T-helper 17 cell (primary cell): ENCODE results near the gene PTX4. TPM values are rescaled to one million over a fixed set of nuclear protein-coding genes. Genes with fewer than 3 reads are reported as not detected.
"Not testable (repeated sequence)": the region's sequence is repeated elsewhere in the genome, so short reads cannot be mapped to it uniquely, and the experiment has no call there.

ENCODE experiments used
- ATAC-seq: fragments of 150-1000 bp; cut with Tn5 transposase; 2 replicates; pipeline ENCODE4 v1.10.0; 2021; ENCODE audit warnings: mild to moderate bottlenecking, moderate library complexity
- DNase-seq, 3 donors: peaks; one replicate each; pipeline versions ENCODE4 v3.0.0 to v3.0.0-alpha.2; 2020 to 2021
- H3K9me3 ChIP-seq: one replicate; pipeline ENCODE4 v1.7.0; 2013; ENCODE audit warnings: low read length, mild to moderate bottlenecking; ENCODE audit not compliant: control insufficient read depth, poor library complexity, severe bottlenecking
- H3K27ac Mint-ChIP-seq: one replicate; pipeline ENCODE4 v1.8.0; 2022; ENCODE audit warnings: mild to moderate bottlenecking, moderate library complexity, mixed read lengths
- H3K27me3 Mint-ChIP-seq: one replicate; pipeline ENCODE4 v1.8.0; 2022; ENCODE audit warnings: mixed read lengths
- H3K36me3 Mint-ChIP-seq: one replicate; pipeline ENCODE4 v1.8.0; 2022; ENCODE audit warnings: low read depth, mixed read lengths
- H3K4me1 Mint-ChIP-seq: one replicate; pipeline ENCODE4 v1.8.0; 2022; ENCODE audit warnings: mild to moderate bottlenecking, mixed read lengths
- H3K4me3 Mint-ChIP-seq: one replicate; pipeline ENCODE4 v1.8.0; 2022; ENCODE audit warnings: mild to moderate bottlenecking, moderate library complexity, mixed read lengths
- total RNA-seq, 4 donors: library from RNA in 2 of 4; stranded (reverse) in 2 of 4; gene quantifications; one replicate each; pipeline ENCODE4 v1.2.3 and lab custom pipeline; 2022 to 2026

Gene PTX4
- total RNA-seq, 2 donors from 2014 or later, result not detected

- Mint-ChIP-seq H3K27ac (peak within 1 kb of the TSS; percentile 78), H3K4me3 (peak within 1 kb of the TSS; percentile 78), H3K4me1 (peaks cover 19% of the 10 kb centered on the region), H3K36me3 (no peaks in the 10 kb centered on the region), H3K27me3 (no peaks in the 10 kb centered on the region)
- DNase-seq (peak; percentile 80 to 82 (median 81)), ATAC-seq (peak; percentile 93)
- no peaks in the 10 kb centered on the region for H3K9me3 ChIP-seq
These were observed 13.8 kb downstream of the PTX4 start, which contains the start of gene CLCN7 for GRCh38 chr16:1474796-1475551. Gene CLCN7, minus strand, starts transcription at chr16:1475028. Its CDS starts 54 bp downstream, at chr16:1474974.

DNA sequence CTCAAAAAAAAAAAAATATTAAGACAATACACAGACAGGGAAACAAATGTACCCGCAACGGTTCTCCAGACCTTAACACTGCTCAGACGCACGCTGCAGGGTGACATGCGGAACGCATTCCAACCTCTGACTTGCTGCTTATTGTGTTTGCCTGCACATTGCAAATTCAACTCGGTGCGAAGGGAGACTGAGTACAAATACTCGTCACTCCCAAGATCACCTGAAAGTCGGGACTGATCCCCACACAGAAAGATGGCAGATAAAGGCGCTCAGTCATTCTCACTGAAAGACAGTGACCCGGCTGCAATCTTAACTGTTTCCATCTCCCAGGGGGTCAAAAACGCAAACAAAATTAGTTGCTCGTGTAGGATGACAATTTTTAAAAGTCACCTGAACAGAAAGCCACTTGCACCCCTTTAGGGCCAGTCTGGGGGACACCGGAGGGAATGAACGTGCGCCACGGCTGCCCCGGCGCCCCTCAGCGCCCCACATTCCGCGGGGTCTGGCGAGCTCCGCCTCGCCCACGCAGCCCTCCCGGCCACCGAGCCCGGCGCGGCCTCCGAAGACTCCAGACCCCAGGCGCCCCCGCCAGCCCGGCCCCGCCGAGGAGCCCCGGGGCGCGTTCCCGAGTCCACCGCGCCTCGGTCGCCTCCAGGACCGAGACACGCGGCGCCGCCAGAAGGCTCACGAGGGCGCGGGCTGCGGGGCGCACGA is 14.5 kb downstream of the PTX4 start:
- DNase-seq (no peak), ATAC-seq (no peak)
- H3K36me3 Mint-ChIP-seq, result no peaks in the 10 kb centered on the region
- H3K4me1 Mint-ChIP-seq, result peaks cover 25% of the 10 kb centered on the region
- H3K9me3 ChIP-seq, result no peaks in the 10 kb centered on the region
- H3K27ac Mint-ChIP-seq, result peak overlapping the region; percentile 70
- H3K27me3 Mint-ChIP-seq, result no peaks in the 10 kb centered on the region
- peak overlapping the region; percentile 78 for H3K4me3 Mint-ChIP-seq

GRCh38 chr16:1472974-1473373 is 15.8 kb downstream of the PTX4 start:
- no peaks in the 10 kb centered on the region for H3K9me3 ChIP-seq
- H3K4me3 Mint-ChIP-seq, result peak overlapping the region; percentile 74
- no peaks in the 10 kb centered on the region for H3K36me3 Mint-ChIP-seq
- ATAC-seq (no peak), DNase-seq (no peak)
- no peaks in the 10 kb centered on the region for H3K27me3 Mint-ChIP-seq
- H3K27ac Mint-ChIP-seq, result peak overlapping the region; percentile 70
- H3K4me1 Mint-ChIP-seq, result peaks cover 25% of the 10 kb centered on the region

- Mint-ChIP-seq H3K27me3 (no peaks in the 10 kb centered on the region), H3K4me1 (peaks cover 28% of the 10 kb centered on the region), H3K27ac (peak overlapping the region; percentile 34), H3K36me3 (no peaks in the 10 kb centered on the region), H3K4me3 (no peak overlapping the region)
- ATAC-seq (no peak), DNase-seq (no peak)
- H3K9me3 ChIP-seq, result no peaks in the 10 kb centered on the region
These were observed 17.1 kb downstream of the PTX4 start for GRCh38 chr16:1471569-1472194.

GRCh38 chr16:1470481-1471251 is 18.1 kb downstream of the PTX4 start:
- Mint-ChIP-seq H3K4me3 (no peak overlapping the region), H3K4me1 (peaks cover 25% of the 10 kb centered on the region), H3K27ac (peak overlapping the region; percentile 24), H3K27me3 (no peaks in the 10 kb centered on the region), H3K36me3 (no peaks in the 10 kb centered on the region)
- H3K9me3 ChIP-seq, result no peaks in the 10 kb centered on the region
- DNase-seq, result no peak
- ATAC-seq, result no peak

GRCh38 chr16:1469693-1470201 is 19.0 kb downstream of the PTX4 start:
- no peaks in the 10 kb centered on the region for H3K36me3 Mint-ChIP-seq
- ATAC-seq (no peak), DNase-seq (no peak)
- H3K9me3 ChIP-seq, result no peaks in the 10 kb centered on the region
- H3K4me1 Mint-ChIP-seq, result peaks cover 25% of the 10 kb centered on the region
- no peaks in the 10 kb centered on the region for H3K27me3 Mint-ChIP-seq
- H3K27ac Mint-ChIP-seq, result peak overlapping the region; percentile 24
- no peak overlapping the region for H3K4me3 Mint-ChIP-seq

DNA sequence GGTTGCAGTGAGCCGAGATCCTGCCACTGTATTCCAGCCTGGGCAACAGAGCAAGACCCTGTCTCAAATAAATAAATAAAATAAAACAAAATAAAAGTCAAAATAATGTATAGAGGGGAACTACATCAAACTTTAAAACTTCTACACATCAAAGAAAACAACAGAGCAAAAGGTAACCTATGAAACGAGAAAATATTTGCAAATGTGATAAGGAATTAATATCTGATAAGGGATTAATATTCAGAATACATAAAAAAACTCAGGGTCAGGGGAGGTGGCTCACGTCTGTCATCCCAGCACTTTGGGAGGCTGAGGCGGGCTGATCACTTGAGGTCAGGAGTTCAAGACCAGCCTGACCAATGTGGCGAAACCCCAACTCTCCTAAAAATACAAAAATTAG is 19.6 kb downstream of the PTX4 start:
- H3K4me3 Mint-ChIP-seq, H3K27ac Mint-ChIP-seq, H3K27me3 Mint-ChIP-seq, H3K9me3 ChIP-seq, ATAC-seq, DNase-seq, H3K36me3 Mint-ChIP-seq: not testable (repeated sequence)
- peaks cover 26% of the 10 kb centered on the region for H3K4me1 Mint-ChIP-seq

GRCh38 chr16:1468426-1468810 is 20.3 kb downstream of the PTX4 start:
- H3K27me3 Mint-ChIP-seq, result no peaks in the 10 kb centered on the region
- no peaks in the 10 kb centered on the region for H3K9me3 ChIP-seq
- no peaks in the 10 kb centered on the region for H3K36me3 Mint-ChIP-seq
- H3K4me1 Mint-ChIP-seq, result peaks cover 25% of the 10 kb centered on the region
- ATAC-seq, result no peak
- H3K27ac Mint-ChIP-seq, result no peak overlapping the region
- DNase-seq, result no peak
- H3K4me3 Mint-ChIP-seq, result no peak overlapping the region

GRCh38 chr16:1466968-1467521 is 21.7 kb downstream of the PTX4 start:
- no peak for DNase-seq
- H3K4me1 Mint-ChIP-seq, result peaks cover 23% of the 10 kb centered on the region
- H3K36me3 Mint-ChIP-seq, result no peaks in the 10 kb centered on the region
- H3K4me3 Mint-ChIP-seq, result no peak overlapping the region
- H3K27me3 Mint-ChIP-seq, result no peaks in the 10 kb centered on the region
- H3K27ac Mint-ChIP-seq, result peak overlapping the region; percentile 70
- no peak for ATAC-seq
- no peaks in the 10 kb centered on the region for H3K9me3 ChIP-seq

GRCh38 chr16:1466054-1466453 is 22.7 kb downstream of the PTX4 start:
- H3K4me3 Mint-ChIP-seq, result no peak overlapping the region
- no peaks in the 10 kb centered on the region for H3K9me3 ChIP-seq
- no peaks in the 10 kb centered on the region for H3K36me3 Mint-ChIP-seq
- H3K27me3 Mint-ChIP-seq, result no peaks in the 10 kb centered on the region
- DNase-seq (peak in 1 of 3 donors; percentile 6), ATAC-seq (no peak)
- peaks cover 22% of the 10 kb centered on the region for H3K4me1 Mint-ChIP-seq
- H3K27ac Mint-ChIP-seq, result no peak overlapping the region

DNA sequence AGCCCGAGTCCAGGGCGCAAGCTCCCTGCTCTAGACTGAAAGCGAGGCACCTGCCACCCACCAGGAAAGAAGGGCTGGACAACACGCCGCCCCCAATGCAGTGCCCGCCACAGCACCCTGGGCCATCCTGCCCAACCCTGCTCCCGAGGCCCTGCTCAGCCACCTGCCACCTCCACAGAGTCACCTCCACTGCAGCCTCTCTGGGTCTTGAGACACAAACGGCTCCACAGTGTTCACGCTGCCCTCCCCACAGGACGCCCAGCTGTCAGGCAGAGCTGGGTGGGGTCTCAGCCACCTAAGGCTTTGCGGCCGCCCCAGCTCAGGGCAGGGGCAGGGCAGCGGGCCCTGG is 23.2 kb downstream of the PTX4 start:
- no peaks in the 10 kb centered on the region for H3K9me3 ChIP-seq
- H3K4me1 Mint-ChIP-seq, result peaks cover 17% of the 10 kb centered on the region
- H3K4me3 Mint-ChIP-seq, result peak overlapping the region; percentile 31
- no peaks in the 10 kb centered on the region for H3K27me3 Mint-ChIP-seq
- DNase-seq (peak in 1 of 3 donors; percentile 4), ATAC-seq (no peak)
- H3K27ac Mint-ChIP-seq, result no peak overlapping the region
- no peaks in the 10 kb centered on the region for H3K36me3 Mint-ChIP-seq

DNA sequence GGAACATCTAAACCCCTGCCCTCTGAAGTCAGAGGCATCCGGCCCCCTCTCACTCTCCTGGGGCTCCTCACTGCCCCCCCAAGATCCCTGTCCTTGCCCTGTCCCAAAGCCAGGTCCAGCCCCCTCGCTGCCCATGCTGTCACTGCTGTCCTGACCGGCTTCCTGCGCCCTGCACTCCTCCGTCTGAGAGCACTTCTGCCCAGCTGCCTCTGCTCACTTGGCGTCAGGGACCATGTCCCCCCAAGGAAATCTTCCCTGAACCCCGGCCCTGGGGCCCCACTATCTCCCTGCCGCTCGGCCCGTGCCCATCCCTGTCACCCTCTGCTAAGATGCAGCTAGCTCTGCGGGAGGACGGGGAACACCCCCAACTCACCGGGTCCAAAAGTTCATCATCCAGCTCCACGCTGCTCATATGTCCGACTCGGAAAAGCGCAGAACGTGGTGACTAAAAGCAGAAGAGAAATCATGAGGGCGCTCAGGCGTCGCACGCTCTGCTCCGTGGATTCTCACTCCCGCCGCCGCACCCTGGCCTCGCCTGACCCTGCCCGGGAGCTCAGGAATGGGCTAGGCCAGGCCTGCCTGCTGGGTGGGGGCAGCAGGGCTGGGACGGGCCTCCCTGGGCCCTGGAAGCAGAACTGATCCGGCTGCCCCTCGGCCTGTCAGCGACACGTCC is 23.7 kb downstream of the PTX4 start:
- H3K4me1 Mint-ChIP-seq, result peaks cover 15% of the 10 kb centered on the region
- no peaks in the 10 kb centered on the region for H3K9me3 ChIP-seq
- no peak overlapping the region for H3K27ac Mint-ChIP-seq
- H3K4me3 Mint-ChIP-seq, result no peak overlapping the region
- no peaks in the 10 kb centered on the region for H3K27me3 Mint-ChIP-seq
- H3K36me3 Mint-ChIP-seq, result no peaks in the 10 kb centered on the region
- DNase-seq, result no peak
- no peak for ATAC-seq
